K562 (cell line): ENCODE results near the gene MACROD2. TPM values are rescaled to one million over a fixed set of nuclear protein-coding genes. Genes with fewer than 3 reads are reported as not detected.

Source experiments
- ATAC-seq: fragments of 200-7000 bp; cut with Tn5 transposase; 3 replicates; pipeline ENCODE4 v1.9.1; 2020; ENCODE audit warnings: moderate library complexity
- BruUV-seq: library from RNA; stranded (reverse); fragments of 400-500 nt; replicated peaks from 2 replicates; lab custom pipeline; 2021; lab: Mats Ljungman, UMichigan
- CTCF ChIA-PET: fragments of 300-600 bp; formaldehyde crosslinking; extraction: SDS; loops from one replicate; lab custom pipeline; 2021; ENCODE audit warnings: low intra/inter-chr PET ratio; lab: Yijun Ruan, JAX
- POLR2A ChIA-PET: fragments of 300-600, 350-650 bp; sonication (Branson Sonifier 250); formaldehyde crosslinking; extraction: SDS; loops from one replicate; lab custom pipeline; 2021; ENCODE audit warnings: antibody characterized with exemption, inconsistent platforms; lab: Yijun Ruan, JAX
- DNase-seq, 4 experiments: peaks; one replicate each; pipeline versions ENCODE4 v3.0.0 to v3.0.0-alpha.2; 2011 to 2018; ENCODE audit warnings: low spot score in 3 of 4, mixed read lengths in 3 of 4; ENCODE audit errors: extremely low read depth in 1 of 4
- FAIRE-seq: peaks from 2 replicates; lab custom pipeline; 2011; peaks lifted over from hg19 to GRCh38; lab: Jason Lieb, UNC
- H2AFZ ChIP-seq: 2 replicates; pipeline ENCODE4 v1.6.0; 2011; ENCODE audit warnings: low read depth, low read length, control low read depth, inconsistent platforms
- H3K27ac ChIP-seq: fragments of 200-600 bp; 3 replicates; pipeline ENCODE4 v1.8.0; 2011; ENCODE audit warnings: low read depth, mild to moderate bottlenecking, control low read depth, inconsistent platforms, low read length, moderate library complexity, mixed read lengths; ENCODE audit errors: extremely low read depth
- H3K27me3 ChIP-seq, 2 experiments: fragments of 300-600 bp in 1 of 2; 2 replicates in 1 of 2; 3 replicates in 1 of 2; pipeline versions ENCODE4 v1.6.0 to v1.8.0; 2011; ENCODE audit warnings: inconsistent platforms in 2 of 2, low read length in 2 of 2, mild to moderate bottlenecking in 1 of 2, mixed read lengths in 1 of 2, moderate library complexity in 1 of 2; ENCODE audit not compliant: control insufficient read depth in 2 of 2, insufficient read depth in 2 of 2
- H3K36me3 ChIP-seq: fragments of 300-600 bp; 3 replicates; pipeline ENCODE4 v1.8.0; 2011; ENCODE audit warnings: mild to moderate bottlenecking, low read length, inconsistent platforms; ENCODE audit not compliant: control insufficient read depth, insufficient read depth
- H3K4me1 ChIP-seq, 2 experiments: fragments of 200-600 bp in 1 of 2; replicated peaks in 1 of 2; 2 replicates in 1 of 2; 3 replicates in 1 of 2; pipeline versions ENCODE4 v1.5.1 to v1.8.0; 2011; ENCODE audit warnings: inconsistent platforms in 2 of 2, low read length in 2 of 2, mild to moderate bottlenecking in 1 of 2, mixed read lengths in 1 of 2, moderate library complexity in 1 of 2; ENCODE audit not compliant: control insufficient read depth in 2 of 2, insufficient read depth in 2 of 2
- H3K4me2 ChIP-seq: 2 replicates; pipeline ENCODE4 v1.6.1; 2011; ENCODE audit warnings: low read length, control low read depth, inconsistent platforms, mixed read lengths; ENCODE audit not compliant: insufficient read depth
- H3K4me3 ChIP-seq: fragments of 200-600 bp; sonication (generic), shearing (Covaris generic); 2 replicates; pipeline ENCODE4 v1.5.1; 2016; ENCODE audit warnings: control low read depth, inconsistent platforms
- H3K79me2 ChIP-seq: fragments of 200-600 bp; 3 replicates; pipeline ENCODE4 v1.8.0; 2011; ENCODE audit warnings: low read length, inconsistent platforms; ENCODE audit not compliant: control insufficient read depth, insufficient read depth
- H3K9ac ChIP-seq, 2 experiments: 2 replicates each; pipeline versions ENCODE4 v1.6.0 to v1.6.1; 2011; ENCODE audit warnings: low read depth in 2 of 2, low read length in 2 of 2, control low read depth in 1 of 2, inconsistent platforms in 1 of 2, mild to moderate bottlenecking in 1 of 2, mixed read lengths in 1 of 2; ENCODE audit not compliant: insufficient read depth in 1 of 2
- H3K9me1 ChIP-seq: one replicate; pipeline ENCODE4 v1.6.0; 2011; ENCODE audit warnings: inconsistent platforms, mild to moderate bottlenecking, low read length, moderate library complexity; ENCODE audit not compliant: control insufficient read depth, insufficient read depth
- H3K9me3 ChIP-seq: replicated peaks from 2 replicates; pipeline ENCODE4 v1.5.1; 2011; ENCODE audit warnings: low read depth, low read length, inconsistent platforms; ENCODE audit not compliant: control insufficient read depth, insufficient read depth
- H4K20me1 ChIP-seq: replicated peaks from 2 replicates; pipeline ENCODE4 v1.6.1; 2011; ENCODE audit warnings: low read length, inconsistent platforms, mixed read lengths; ENCODE audit not compliant: control insufficient read depth, insufficient read depth
- CBFA2T3 ChIP-seq: fragments of 450-650 bp; IDR thresholded peaks from 2 replicates; pipeline ENCODE4 v1.6.1; 2017
- EGR1 ChIP-seq: fragments of 450-650 bp; conservative IDR thresholded peaks from 2 replicates; pipeline ENCODE4 v1.6.1; 2017; ENCODE audit warnings: mild to moderate bottlenecking
- EHMT2 ChIP-seq: fragments of 450-650 bp; IDR thresholded peaks from 2 replicates; pipeline ENCODE4 v1.6.1; 2018; ENCODE audit warnings: antibody characterized with exemption
- ESRRB ChIP-seq: fragments of 250-450 bp; sonication (Bioruptor Pico); IDR thresholded peaks from 2 replicates; pipeline ENCODE4 v1.5.0; 2020; ENCODE audit warnings: mild to moderate bottlenecking, moderate library complexity, borderline replicate concordance
- MEF2A ChIP-seq: IDR thresholded peaks from 2 replicates; pipeline ENCODE4 v1.6.1; 2011; ENCODE audit warnings: low read depth, mild to moderate bottlenecking, low read length, moderate library complexity; ENCODE audit not compliant: control insufficient read depth
- NCOR1 ChIP-seq: fragments of 450-650 bp; IDR thresholded peaks from 2 replicates; pipeline ENCODE4 v1.6.1; 2016; ENCODE audit warnings: mild to moderate bottlenecking, moderate library complexity
- PTTG1 ChIP-seq: fragments of 450-650 bp; IDR thresholded peaks from 2 replicates; pipeline ENCODE4 v1.6.1; 2016; ENCODE audit warnings: low read depth, mild to moderate bottlenecking, missing genetic modification characterization, missing compliant biosample characterization
- PURB ChIP-seq: sonication (generic); formaldehyde crosslinking; IDR thresholded peaks from 2 replicates; pipeline ENCODE4 v1.9.0; 2021; ENCODE audit warnings: low read depth, mild to moderate bottlenecking, missing genetic modification reagents
- PYGO2 ChIP-seq: fragments of 450-650 bp; IDR thresholded peaks from 2 replicates; pipeline ENCODE4 v1.6.1; 2016; ENCODE audit warnings: mild to moderate bottlenecking, missing genetic modification characterization, moderate library complexity, missing compliant biosample characterization
- RFX7 ChIP-seq: fragments of 250-450 bp; sonication (Bioruptor Pico); IDR thresholded peaks from 2 replicates; pipeline ENCODE4 v1.5.1; 2021; ENCODE audit warnings: mild to moderate bottlenecking
- SAFB2 ChIP-seq: fragments of 200-400 bp; formaldehyde crosslinking; IDR thresholded peaks from 2 replicates; pipeline ENCODE4 v1.6.1; 2018; ENCODE audit warnings: borderline replicate concordance, low read length, low read depth, moderate library complexity; ENCODE audit not compliant: severe bottlenecking
- SRSF9 ChIP-seq: fragments of 200-400 bp; formaldehyde crosslinking; IDR thresholded peaks from 2 replicates; pipeline ENCODE4 v1.6.1; 2017; ENCODE audit warnings: low read depth, low read length, borderline replicate concordance
- ZBTB12 ChIP-seq: fragments of 250-450 bp; sonication (Bioruptor Pico); IDR thresholded peaks from 2 replicates; pipeline ENCODE4 v1.4.0; 2020
- ZBTB49 ChIP-seq: sonication (generic); formaldehyde crosslinking; IDR thresholded peaks from 2 replicates; pipeline ENCODE4 v1.8.0; 2022; ENCODE audit warnings: missing genetic modification reagents, mild to moderate bottlenecking, borderline replicate concordance
- ZC3H4 ChIP-seq: sonication (generic); formaldehyde crosslinking; IDR thresholded peaks from 2 replicates; pipeline ENCODE4 v1.9.0; 2021; ENCODE audit warnings: missing genetic modification reagents, borderline replicate concordance
- ZEB2 ChIP-seq: fragments of 450-650 bp; IDR thresholded peaks from 2 replicates; pipeline ENCODE4 v1.6.1; 2016
- ZKSCAN1 ChIP-seq: fragments of 150-350 bp; IDR thresholded peaks from 2 replicates; pipeline ENCODE4 v1.6.1; 2016; ENCODE audit warnings: low read depth, low read length
- WGBS: fragments of 100-300 bp; shearing (Covaris generic); methylation state at CpG from one replicate; pipeline ENCODE4 v1.1.6; 2016; ENCODE audit warnings: low coverage, mixed read lengths; ENCODE audit not compliant: insufficient coverage; ENCODE audit errors: missing lambda C conversion rate; 5-methylcytosine and 5-hydroxymethylcytosine counted together
- in situ Hi-C: fragments of 300-500 bp; cut with MboI; formaldehyde crosslinking; loops from 4 replicates; pipeline ENCODE4 v1.15.0; 2018; ENCODE audit warnings: inconsistent platforms, mixed read lengths
- intact Hi-C: fragments of 100-400 bp; cut with micrococcal nuclease; formaldehyde crosslinking; loops from 2 replicates; pipeline ENCODE4 v1.14.2; 2022
- polyA plus RNA-seq, 8 experiments: library from polyadenylated mRNA; depleted of rRNA in 4 of 8; stranded (reverse) in 5 of 8; unstranded in 3 of 8; fragments of >200 nt; fragmentation: Nextera tagmentation in 2 of 8; fragmentation: Illumina TruSeq in 1 of 8; extraction: Ambion mirVana in 2 of 8; extraction: Trizol in 1 of 8; gene quantifications; 2 replicates each; pipeline versions ENCODE4 v1.2.1 to v1.2.3, GENCODE V29; 2011 to 2014; ENCODE audit warnings: inconsistent platforms in 1 of 8, missing spikeins in 1 of 8
- total RNA-seq, 7 experiments: library from RNA; depleted of rRNA in 6 of 7; stranded (reverse); fragments of >200 nt in 6 of 7; fragmentation: Illumina TruSeq in 2 of 7; extraction: Trizol in 2 of 7; gene quantifications; 2 replicates each; pipeline versions ENCODE4 v1.2.1 to v1.2.3, GENCODE V29; 2011 to 2021; ENCODE audit warnings: low replicate concordance in 1 of 7
- TF ChIP-seq, protein P1 (sequence below): fragments of 450-650 bp; IDR thresholded peaks from 2 replicates; pipeline ENCODE4 v1.7.0; 2016; ENCODE audit warnings: borderline replicate concordance
- TF ChIP-seq, protein P2 (sequence below): fragments of 250-450 bp; sonication (Bioruptor Pico); IDR thresholded peaks from 2 replicates; pipeline ENCODE4 v1.5.0; 2021

The MACROD2 gene
- total and polyA plus RNA-seq, 9 of the 15 experiments (the other 6 are each of a cell fraction or from before 2014, with no cell fraction given): not detected

- Histone ChIP-seq H3K27me3 (no peaks in the 10 kb centered on the region), H3K27ac (no peak overlapping the region), H2AFZ (no peak overlapping the region), H3K9ac (no peak overlapping the region), H3K4me2 (no peak overlapping the region), H4K20me1 (no peaks in the 10 kb centered on the region)
- no peak for FAIRE-seq
- intact Hi-C loops: no loop called here
- ChIA-PET CTCF (no interaction called here), POLR2A (no interaction called here)
- WGBS: 3% methylated on average over 4 of the region's 4 CpGs
- TF ChIP-seq PYGO2 (no peak), ZKSCAN1 (no peak), ZEB2 (no peak), ZBTB49 (CRISPR knock-in tag) (no peak), ESRRB (no peak), SAFB2 (no peak), EHMT2 (no peak), MEF2A (no peak), CBFA2T3 (no peak), SRSF9 (no peak), ZC3H4 (CRISPR knock-in tag) (no peak), ZBTB12 (CRISPR knock-in tag) (no peak), NCOR1 (no peak), RFX7 (no peak), PTTG1 (tag) (no peak), PURB (no peak), EGR1 (no peak)
- TF ChIP-seq, protein P1, sequence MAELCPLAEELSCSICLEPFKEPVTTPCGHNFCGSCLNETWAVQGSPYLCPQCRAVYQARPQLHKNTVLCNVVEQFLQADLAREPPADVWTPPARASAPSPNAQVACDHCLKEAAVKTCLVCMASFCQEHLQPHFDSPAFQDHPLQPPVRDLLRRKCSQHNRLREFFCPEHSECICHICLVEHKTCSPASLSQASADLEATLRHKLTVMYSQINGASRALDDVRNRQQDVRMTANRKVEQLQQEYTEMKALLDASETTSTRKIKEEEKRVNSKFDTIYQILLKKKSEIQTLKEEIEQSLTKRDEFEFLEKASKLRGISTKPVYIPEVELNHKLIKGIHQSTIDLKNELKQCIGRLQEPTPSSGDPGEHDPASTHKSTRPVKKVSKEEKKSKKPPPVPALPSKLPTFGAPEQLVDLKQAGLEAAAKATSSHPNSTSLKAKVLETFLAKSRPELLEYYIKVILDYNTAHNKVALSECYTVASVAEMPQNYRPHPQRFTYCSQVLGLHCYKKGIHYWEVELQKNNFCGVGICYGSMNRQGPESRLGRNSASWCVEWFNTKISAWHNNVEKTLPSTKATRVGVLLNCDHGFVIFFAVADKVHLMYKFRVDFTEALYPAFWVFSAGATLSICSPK: no peak
- TF ChIP-seq, protein P2, sequence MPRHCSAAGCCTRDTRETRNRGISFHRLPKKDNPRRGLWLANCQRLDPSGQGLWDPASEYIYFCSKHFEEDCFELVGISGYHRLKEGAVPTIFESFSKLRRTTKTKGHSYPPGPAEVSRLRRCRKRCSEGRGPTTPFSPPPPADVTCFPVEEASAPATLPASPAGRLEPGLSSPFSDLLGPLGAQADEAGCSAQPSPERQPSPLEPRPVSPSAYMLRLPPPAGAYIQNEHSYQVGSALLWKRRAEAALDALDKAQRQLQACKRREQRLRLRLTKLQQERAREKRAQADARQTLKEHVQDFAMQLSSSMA (CRISPR knock-in tag): no peak
- TF ChIP-seq, all 486 proteins: peak for 0
- Histone ChIP-seq H3K9me1 (no peaks in the 10 kb centered on the region), H3K4me1 (no peaks in the 10 kb centered on the region), H3K36me3 (no peaks in the 10 kb centered on the region), H3K9me3 (no peaks in the 10 kb centered on the region), H3K4me3 (no peak overlapping the region), H3K79me2 (no peaks in the 10 kb centered on the region)
- no peak for DNase-seq
- in situ Hi-C loops: no loop called here
- BruUV-seq: no TSS peak
- ATAC-seq: no peak
These were observed 1923.8 kb downstream of the MACROD2 start for GRCh38 chr20:15919118-15919517.
